Activated T-cell treated with anti-CD3 and anti-CD28 coated beads, Interleukin-2, amount 50 U/mL, for 24 hours (primary cell): Measurements from ENCODE around the gene FIBP.

ENCODE experiments used
- DNase-seq: peaks from one replicate; pipeline ENCODE4 v3.0.0-alpha.2; 2020
- H3K27ac Mint-ChIP-seq: 2 replicates; pipeline ENCODE4 v1.8.0; 2020; ENCODE audit warnings: mild to moderate bottlenecking, mixed read lengths
- H3K27me3 Mint-ChIP-seq: 2 replicates; pipeline ENCODE4 v1.8.0; 2020; ENCODE audit warnings: mixed read lengths
- H3K36me3 Mint-ChIP-seq: 2 replicates; pipeline ENCODE4 v1.8.0; 2020; ENCODE audit warnings: low read depth, mixed read lengths
- H3K4me1 Mint-ChIP-seq: 2 replicates; pipeline ENCODE4 v1.8.0; 2020; ENCODE audit warnings: low read depth, mixed read lengths
- H3K4me3 Mint-ChIP-seq: 2 replicates; pipeline ENCODE4 v1.8.0; 2020; ENCODE audit warnings: mild to moderate bottlenecking, moderate library complexity, mixed read lengths
- H3K9me3 Mint-ChIP-seq: 2 replicates; pipeline ENCODE4 v1.8.0; 2020; ENCODE audit warnings: mixed read lengths

The FIBP gene

GRCh38 chr11:65847746-65848145 is 40.5 kb downstream of the FIBP start:
- peaks cover 17% of the 10 kb centered on the region for H3K36me3 Mint-ChIP-seq
- peaks cover 2% of the 10 kb centered on the region for H3K4me1 Mint-ChIP-seq
- H3K9me3 Mint-ChIP-seq: peaks cover 7% of the 10 kb centered on the region
- no peak overlapping the region for H3K4me3 Mint-ChIP-seq
- no peaks in the 10 kb centered on the region for H3K27me3 Mint-ChIP-seq
- no peak for DNase-seq
- no peak overlapping the region for H3K27ac Mint-ChIP-seq

DNA sequence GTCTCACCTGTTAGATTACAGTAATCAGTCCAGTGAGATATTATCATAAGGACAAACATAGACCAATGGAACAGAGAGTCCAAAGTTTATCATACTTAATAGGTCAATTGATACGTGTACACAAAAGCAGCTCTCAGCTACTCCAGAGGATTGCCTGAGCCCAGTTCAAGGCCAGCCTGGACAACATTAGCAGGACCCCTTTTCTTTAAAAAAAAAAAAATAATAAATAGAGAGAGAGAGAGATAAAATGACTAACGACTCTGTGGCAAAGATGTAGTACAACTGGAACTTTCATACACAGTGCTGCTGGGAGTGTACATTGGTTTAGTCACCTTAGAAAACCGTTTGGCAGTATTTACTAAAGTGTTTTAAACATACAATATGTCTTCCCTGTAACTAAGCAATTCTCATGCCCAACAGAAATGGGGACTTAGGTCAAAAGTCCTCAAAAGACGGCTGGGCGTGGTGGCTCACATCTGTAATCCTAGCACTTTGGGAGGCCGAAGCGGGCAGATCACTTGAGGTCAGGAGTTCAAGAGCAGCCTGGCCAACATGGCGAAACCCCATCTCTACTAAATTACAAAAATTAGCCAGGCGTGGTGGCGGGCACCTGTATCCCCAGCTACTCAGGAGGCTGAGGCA is 43.9 kb downstream of the FIBP start:
- no peaks in the 10 kb centered on the region for H3K4me1 Mint-ChIP-seq
- H3K27me3 Mint-ChIP-seq: no peaks in the 10 kb centered on the region
- H3K27ac Mint-ChIP-seq: no peak overlapping the region
- no peak overlapping the region for H3K4me3 Mint-ChIP-seq
- H3K36me3 Mint-ChIP-seq: no peaks in the 10 kb centered on the region
- no peak for DNase-seq
- no peaks in the 10 kb centered on the region for H3K9me3 Mint-ChIP-seq

DNA sequence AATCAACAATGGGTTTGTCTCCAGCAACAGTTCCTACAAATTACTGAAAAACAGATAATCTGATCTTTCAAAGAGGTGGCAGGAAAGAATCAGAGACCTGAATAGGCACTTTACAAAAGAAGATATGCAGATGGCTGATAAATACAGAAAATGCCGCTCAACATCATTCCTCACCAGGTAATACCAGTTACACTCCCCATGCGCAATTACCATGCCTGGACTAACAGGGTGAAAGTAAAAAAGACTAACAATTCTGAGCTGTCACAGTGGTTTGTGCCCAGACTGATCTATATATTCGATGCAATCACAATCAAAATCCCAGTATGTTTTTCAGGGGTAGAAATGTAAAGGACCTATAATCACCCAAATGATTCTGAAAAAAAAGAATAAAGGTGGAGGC is 44.5 kb downstream of the FIBP start:
- H3K27me3 Mint-ChIP-seq: no peaks in the 10 kb centered on the region
- no peak overlapping the region for H3K4me3 Mint-ChIP-seq
- no peaks in the 10 kb centered on the region for H3K36me3 Mint-ChIP-seq
- no peak overlapping the region for H3K27ac Mint-ChIP-seq
- H3K4me1 Mint-ChIP-seq: no peaks in the 10 kb centered on the region
- H3K9me3 Mint-ChIP-seq: no peaks in the 10 kb centered on the region
- no peak for DNase-seq

GRCh38 chr11:65842144-65842543 is 46.1 kb downstream of the FIBP start:
- Mint-ChIP-seq H3K27ac (no peak overlapping the region), H3K36me3 (no peaks in the 10 kb centered on the region)

GRCh38 chr11:65834202-65834601 is 54.1 kb downstream of the FIBP start:
- DNase-seq: no peak
- H3K27ac Mint-ChIP-seq: no peak overlapping the region
- peaks cover 23% of the 10 kb centered on the region for H3K4me1 Mint-ChIP-seq
- H3K27me3 Mint-ChIP-seq: no peaks in the 10 kb centered on the region
- no peaks in the 10 kb centered on the region for H3K36me3 Mint-ChIP-seq
- no peaks in the 10 kb centered on the region for H3K9me3 Mint-ChIP-seq
- no peak overlapping the region for H3K4me3 Mint-ChIP-seq

More at GRCh38 chr11:65842144-65842543, 46.1 kb downstream of the FIBP start:
- Mint-ChIP-seq H3K4me1 (no peaks in the 10 kb centered on the region), H3K4me3 (no peak overlapping the region), H3K9me3 (no peaks in the 10 kb centered on the region), H3K27me3 (no peaks in the 10 kb centered on the region)
- no peak for DNase-seq
